ENCODE results near the gene PDCD6IP. TPM values are rescaled to one million over a fixed set of nuclear protein-coding genes. Genes with fewer than 3 reads are reported as not detected.

The PDCD6IP gene
- total and polyA plus RNA-seq, 7 donors = 30.6 to 152 (median 116) TPM

DNA sequence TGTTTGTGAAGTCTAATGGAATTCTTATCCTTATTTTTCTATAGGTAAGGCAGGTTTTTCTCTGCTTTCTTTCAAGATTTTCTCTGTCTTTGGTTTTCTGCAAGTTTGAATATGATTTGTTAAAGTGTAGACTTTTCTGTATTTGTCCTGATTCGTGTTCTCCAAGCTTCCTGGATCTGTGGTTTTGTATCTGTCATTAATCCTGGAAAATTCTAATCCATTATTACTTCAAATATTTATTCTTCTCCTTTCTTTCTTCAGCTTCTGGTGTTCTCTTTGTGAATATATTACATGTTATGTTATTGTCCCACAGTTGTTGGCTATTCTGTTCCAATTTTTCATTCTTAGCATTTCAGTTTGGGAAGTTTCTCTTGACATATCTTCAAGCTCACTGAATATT is 76.4 kb downstream of the PDCD6IP start:
- TF ChIP-seq, protein P1, sequence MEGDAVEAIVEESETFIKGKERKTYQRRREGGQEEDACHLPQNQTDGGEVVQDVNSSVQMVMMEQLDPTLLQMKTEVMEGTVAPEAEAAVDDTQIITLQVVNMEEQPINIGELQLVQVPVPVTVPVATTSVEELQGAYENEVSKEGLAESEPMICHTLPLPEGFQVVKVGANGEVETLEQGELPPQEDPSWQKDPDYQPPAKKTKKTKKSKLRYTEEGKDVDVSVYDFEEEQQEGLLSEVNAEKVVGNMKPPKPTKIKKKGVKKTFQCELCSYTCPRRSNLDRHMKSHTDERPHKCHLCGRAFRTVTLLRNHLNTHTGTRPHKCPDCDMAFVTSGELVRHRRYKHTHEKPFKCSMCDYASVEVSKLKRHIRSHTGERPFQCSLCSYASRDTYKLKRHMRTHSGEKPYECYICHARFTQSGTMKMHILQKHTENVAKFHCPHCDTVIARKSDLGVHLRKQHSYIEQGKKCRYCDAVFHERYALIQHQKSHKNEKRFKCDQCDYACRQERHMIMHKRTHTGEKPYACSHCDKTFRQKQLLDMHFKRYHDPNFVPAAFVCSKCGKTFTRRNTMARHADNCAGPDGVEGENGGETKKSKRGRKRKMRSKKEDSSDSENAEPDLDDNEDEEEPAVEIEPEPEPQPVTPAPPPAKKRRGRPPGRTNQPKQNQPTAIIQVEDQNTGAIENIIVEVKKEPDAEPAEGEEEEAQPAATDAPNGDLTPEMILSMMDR (IDR thresholded peaks at IDR 0.05) = no peak
- Histone ChIP-seq H3K4me3 (no peak overlapping the region), H3K36me3 (ENCODE audit: insufficient read depth in 1 of 2, low read depth in 1 of 2) (peaks cover 0 to 18% of the 10 kb centered on the region in 2 donors), H3K4me1 (peaks cover 2% of the 10 kb centered on the region), H3K9me3 (no peaks in the 10 kb centered on the region), H3K27me3 (ENCODE audit: insufficient read depth in 3 of 3, low read length in 2 of 3) (no peaks in the 10 kb centered on the region), H3K27ac (no peak overlapping the region)
- no peak for DNase-seq
- 81 to 94% (median 93%) methylated on average over 1 of the region's 1 CpG for WGBS, 3 donors
- no peak for ATAC-seq
- intact Hi-C loops (cut with DNase I) = no loop called here

DNA sequence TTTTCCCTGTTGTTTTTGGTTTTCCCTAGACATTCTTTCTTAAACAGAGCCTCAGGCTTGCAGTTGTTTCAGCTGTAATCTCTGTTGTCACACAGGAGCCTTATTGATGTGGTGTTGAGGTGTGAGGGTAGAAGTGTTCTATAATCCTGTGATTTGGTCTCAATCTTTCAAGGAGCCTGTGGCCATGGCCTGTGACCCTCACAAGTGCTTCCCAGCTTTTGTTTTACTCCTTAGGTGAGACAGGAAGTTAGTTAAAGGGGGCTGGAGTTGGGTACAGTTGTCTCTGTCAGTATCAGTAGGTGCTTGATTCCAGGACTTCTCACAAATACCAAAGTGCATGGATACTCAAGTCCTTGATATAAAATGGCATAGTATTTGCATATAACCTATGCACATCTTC is 77.2 kb downstream of the PDCD6IP start:
- no peaks in the 10 kb centered on the region for H3K9me3 ChIP-seq
- intact Hi-C loops (cut with DNase I) = no loop called here
- H3K27me3 ChIP-seq (ENCODE audit: insufficient read depth in 3 of 3, low read length in 2 of 3) = no peaks in the 10 kb centered on the region
- no peak overlapping the region for H3K27ac ChIP-seq
- no peak overlapping the region for H3K4me3 ChIP-seq
- TF ChIP-seq, protein P1 (IDR thresholded peaks at IDR 0.05) = no peak
- H3K4me1 ChIP-seq = peaks cover 8% of the 10 kb centered on the region
- H3K36me3 ChIP-seq (ENCODE audit: insufficient read depth in 1 of 2, low read depth in 1 of 2) = peaks cover 0 to 10% of the 10 kb centered on the region in 2 donors
- no peak for DNase-seq
- no peak for ATAC-seq

DNA sequence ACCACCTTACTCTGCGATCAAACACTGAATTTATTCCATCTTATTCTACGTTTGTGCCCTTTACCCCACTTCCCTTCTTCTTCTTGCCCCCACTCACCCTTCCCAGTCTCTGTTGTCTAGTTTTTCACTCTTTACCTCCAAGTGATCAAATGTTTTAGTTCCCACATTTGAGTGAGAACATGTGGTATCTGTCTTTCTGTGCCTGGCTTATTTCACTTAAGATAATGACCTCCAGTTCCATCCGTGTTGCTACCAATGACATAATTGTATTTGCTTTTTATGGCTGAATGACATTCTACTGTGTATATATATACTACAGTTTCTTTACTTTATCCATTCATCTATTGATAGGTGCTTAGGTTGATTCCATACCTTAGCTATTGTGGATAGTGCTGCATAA is 78.8 kb downstream of the PDCD6IP start:
- Histone ChIP-seq H3K9me3 (no peaks in the 10 kb centered on the region), H3K27ac (no peak overlapping the region), H3K4me1 (peaks cover 8% of the 10 kb centered on the region), H3K4me3 (no peak overlapping the region), H3K27me3 (ENCODE audit: insufficient read depth in 3 of 3, low read length in 2 of 3) (no peaks in the 10 kb centered on the region), H3K36me3 (ENCODE audit: insufficient read depth in 1 of 2, low read depth in 1 of 2) (peaks cover 0 to 2% of the 10 kb centered on the region in 2 donors)
- intact Hi-C loops (cut with DNase I) = no loop called here
- no peak for ATAC-seq
- TF ChIP-seq, protein P1 (IDR thresholded peaks at IDR 0.05) = no peak
- no peak for DNase-seq
- WGBS, 3 donors = 74 to 88% (median 82%) methylated on average over 3 of the region's 3 CpGs

DNA sequence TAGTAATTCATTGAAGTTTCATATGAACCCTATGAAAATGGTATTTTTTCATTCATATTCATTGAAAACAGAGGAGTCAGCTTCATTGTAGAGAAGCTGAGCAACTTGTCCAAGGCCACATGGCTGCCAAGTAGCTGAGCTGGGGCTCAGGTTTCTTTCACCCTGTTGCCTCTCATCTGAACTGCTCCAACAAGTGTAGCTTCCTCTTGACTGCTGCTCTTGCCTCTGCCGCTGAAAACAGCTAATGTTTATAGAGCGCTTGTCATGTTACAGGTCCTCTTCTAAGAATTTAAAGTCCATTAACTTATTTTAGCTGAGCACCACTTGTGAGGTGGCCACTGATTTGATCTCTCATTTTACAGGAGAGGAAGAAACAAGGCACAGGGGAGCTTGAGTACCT is 81.1 kb downstream of the PDCD6IP start:
- H3K27ac ChIP-seq = no peak overlapping the region
- 30 to 41% (median 36%) methylated on average over 2 of the region's 2 CpGs for WGBS, 3 donors
- TF ChIP-seq, protein P1 (IDR thresholded peaks at IDR 0.05) = no peak
- no peaks in the 10 kb centered on the region for H3K9me3 ChIP-seq
- H3K36me3 ChIP-seq (ENCODE audit: insufficient read depth in 1 of 2, low read depth in 1 of 2) = no peaks in the 10 kb centered on the region
- intact Hi-C loops (cut with DNase I) = no loop called here
- ATAC-seq = peak; percentile 50 to 73 (median 60)
- peaks cover 17% of the 10 kb centered on the region for H3K4me1 ChIP-seq
- H3K4me3 ChIP-seq = no peak overlapping the region
- no peak for DNase-seq
- H3K27me3 ChIP-seq (ENCODE audit: insufficient read depth in 3 of 3, low read length in 2 of 3) = no peaks in the 10 kb centered on the region

All from psoas muscle (tissue), 8 donors.